BE2C (cell line): ENCODE results near the gene RPS6KA3.
"Not testable (repeated sequence)": the region's sequence is repeated elsewhere in the genome, so short reads cannot be mapped to it uniquely, and the experiment has no call there.

Source experiments
- DNase-seq: peaks from one replicate; pipeline ENCODE4 v3.0.0-alpha.2; 2020
- H3K27me3 ChIP-seq: fragments of 250-450 bp; sonication (Bioruptor Pico); 2 replicates; pipeline ENCODE4 v1.5.1; 2020; ENCODE audit warnings: mild to moderate bottlenecking
- H3K36me3 ChIP-seq: fragments of 250-450 bp; sonication (Bioruptor Pico); 2 replicates; pipeline ENCODE4 v1.5.1; 2020; ENCODE audit warnings: mild to moderate bottlenecking
- H3K4me1 ChIP-seq: fragments of 250-450 bp; sonication (Bioruptor Pico); 2 replicates; pipeline ENCODE4 v1.5.1; 2020
- H3K4me3 ChIP-seq: 2 replicates; pipeline ENCODE4 v1.5.1; 2011; ENCODE audit warnings: low read depth, low read length
- H3K9me3 ChIP-seq: fragments of 250-450 bp; sonication (Bioruptor Pico); 2 replicates; pipeline ENCODE4 v1.5.1; 2020
- TF ChIP-seq, protein P1 (sequence below): IDR thresholded peaks from 2 replicates; pipeline ENCODE4 v1.5.1; 2012; ENCODE audit warnings: mild to moderate bottlenecking, low read depth, low read length

RPS6KA3 gene

GRCh38 chrX:20189171-20189570 is 77.5 kb downstream of the RPS6KA3 start:
- no peaks in the 10 kb centered on the region for H3K4me1 ChIP-seq
- no peaks in the 10 kb centered on the region for H3K27me3 ChIP-seq
- DNase-seq, result no peak
- no peak overlapping the region for H3K4me3 ChIP-seq
- TF ChIP-seq, protein P1, sequence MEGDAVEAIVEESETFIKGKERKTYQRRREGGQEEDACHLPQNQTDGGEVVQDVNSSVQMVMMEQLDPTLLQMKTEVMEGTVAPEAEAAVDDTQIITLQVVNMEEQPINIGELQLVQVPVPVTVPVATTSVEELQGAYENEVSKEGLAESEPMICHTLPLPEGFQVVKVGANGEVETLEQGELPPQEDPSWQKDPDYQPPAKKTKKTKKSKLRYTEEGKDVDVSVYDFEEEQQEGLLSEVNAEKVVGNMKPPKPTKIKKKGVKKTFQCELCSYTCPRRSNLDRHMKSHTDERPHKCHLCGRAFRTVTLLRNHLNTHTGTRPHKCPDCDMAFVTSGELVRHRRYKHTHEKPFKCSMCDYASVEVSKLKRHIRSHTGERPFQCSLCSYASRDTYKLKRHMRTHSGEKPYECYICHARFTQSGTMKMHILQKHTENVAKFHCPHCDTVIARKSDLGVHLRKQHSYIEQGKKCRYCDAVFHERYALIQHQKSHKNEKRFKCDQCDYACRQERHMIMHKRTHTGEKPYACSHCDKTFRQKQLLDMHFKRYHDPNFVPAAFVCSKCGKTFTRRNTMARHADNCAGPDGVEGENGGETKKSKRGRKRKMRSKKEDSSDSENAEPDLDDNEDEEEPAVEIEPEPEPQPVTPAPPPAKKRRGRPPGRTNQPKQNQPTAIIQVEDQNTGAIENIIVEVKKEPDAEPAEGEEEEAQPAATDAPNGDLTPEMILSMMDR, result no peak
- H3K9me3 ChIP-seq, result no peaks in the 10 kb centered on the region
- H3K36me3 ChIP-seq, result no peaks in the 10 kb centered on the region; the same call in none of the 2 replicates

DNA sequence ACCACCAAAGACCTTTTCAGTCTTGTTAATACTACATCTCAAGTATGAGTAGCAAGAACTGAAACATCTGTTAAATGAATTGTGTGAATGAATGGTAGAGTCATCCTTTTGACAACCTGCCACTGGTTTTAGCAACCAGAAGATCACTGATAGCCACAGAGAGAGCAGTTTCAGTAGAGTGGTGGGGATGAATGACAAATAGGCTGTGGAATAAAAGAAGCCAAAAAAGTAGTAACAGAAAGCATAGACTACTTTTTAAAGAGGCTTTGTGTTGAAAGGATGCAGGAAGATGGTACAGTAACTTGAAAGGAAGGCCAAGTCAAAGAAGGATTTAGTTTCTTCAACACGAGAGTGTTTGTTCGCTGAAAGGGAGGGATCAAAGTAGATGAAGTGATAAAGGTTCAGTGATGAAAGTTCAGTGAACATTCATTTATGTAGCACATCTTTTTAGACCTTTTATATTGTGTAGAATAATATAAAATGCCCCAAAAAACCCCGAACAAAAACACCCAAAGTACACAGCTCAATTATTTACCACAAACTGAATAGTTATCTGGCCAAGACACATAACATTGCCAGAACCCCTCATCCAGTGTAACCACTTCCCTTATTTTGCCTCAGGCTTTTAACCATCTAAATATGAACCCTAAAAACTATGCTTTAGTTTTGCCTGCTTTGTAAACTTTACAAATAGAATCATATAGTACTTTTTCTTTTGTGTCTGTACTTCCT is 84.9 kb downstream of the RPS6KA3 start:
- H3K27me3 ChIP-seq, result no peaks in the 10 kb centered on the region
- H3K36me3 ChIP-seq, result no peaks in the 10 kb centered on the region; the same call in 1 of the 2 replicates
- H3K4me1 ChIP-seq, result no peaks in the 10 kb centered on the region
- TF ChIP-seq, protein P1, result no peak
- H3K4me3 ChIP-seq, result no peak overlapping the region
- H3K9me3 ChIP-seq, result no peaks in the 10 kb centered on the region
- DNase-seq, result no peak

- TF ChIP-seq, protein P1, result no peak
- no peaks in the 10 kb centered on the region for H3K4me1 ChIP-seq
- no peak for DNase-seq
- peaks cover 2% of the 10 kb centered on the region for H3K36me3 ChIP-seq
- H3K4me3 ChIP-seq, result no peak overlapping the region
- no peaks in the 10 kb centered on the region for H3K27me3 ChIP-seq
- no peaks in the 10 kb centered on the region for H3K9me3 ChIP-seq
Observed at GRCh38 chrX:20177093-20177492, 89.6 kb downstream of the RPS6KA3 start.

- no peak for DNase-seq
- Histone ChIP-seq H3K4me1 (no peaks in the 10 kb centered on the region), H3K27me3 (no peaks in the 10 kb centered on the region), H3K36me3 (peaks cover 2% of the 10 kb centered on the region), H3K4me3 (no peak overlapping the region), H3K9me3 (no peaks in the 10 kb centered on the region)
- TF ChIP-seq, protein P1, result no peak
Observed at GRCh38 chrX:20173856-20174255, 92.9 kb downstream of the RPS6KA3 start.

DNA sequence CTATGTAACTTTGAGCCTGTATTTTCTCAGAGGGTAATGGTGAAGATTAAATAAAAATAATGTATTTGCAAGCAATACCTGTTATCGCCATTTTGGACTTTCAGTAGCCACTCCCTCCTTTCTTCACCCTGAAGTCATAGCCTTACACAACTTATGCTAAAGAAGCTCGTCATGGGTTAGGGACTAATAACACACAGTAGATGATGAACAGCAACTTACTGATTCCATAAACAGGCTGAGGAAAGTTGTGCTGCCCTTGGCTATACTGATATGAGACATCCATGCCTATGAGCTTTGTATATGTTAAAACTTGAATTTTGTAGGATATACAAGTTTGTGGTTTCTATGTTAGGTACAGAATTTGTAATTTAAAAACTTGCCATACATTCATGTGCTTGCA is 93.4 kb downstream of the RPS6KA3 start:
- Histone ChIP-seq H3K4me1 (no peaks in the 10 kb centered on the region), H3K4me3 (no peak overlapping the region), H3K9me3 (no peaks in the 10 kb centered on the region), H3K36me3 (peaks cover 2% of the 10 kb centered on the region), H3K27me3 (no peaks in the 10 kb centered on the region)
- TF ChIP-seq, protein P1, result no peak
- no peak for DNase-seq

- DNase-seq, result no peak
- Histone ChIP-seq H3K4me3 (no peak overlapping the region), H3K9me3 (no peaks in the 10 kb centered on the region), H3K27me3 (no peaks in the 10 kb centered on the region), H3K4me1 (no peaks in the 10 kb centered on the region), H3K36me3 (peaks cover 2% of the 10 kb centered on the region)
- TF ChIP-seq, protein P1, result no peak
Observed at GRCh38 chrX:20171887-20172286, 94.8 kb downstream of the RPS6KA3 start.

- H3K4me1 ChIP-seq, H3K36me3 ChIP-seq, H3K4me3 ChIP-seq, H3K9me3 ChIP-seq, H3K27me3 ChIP-seq, DNase-seq: not testable (repeated sequence)
Observed at GRCh38 chrX:20162516-20162915, 104.2 kb downstream of the RPS6KA3 start.
